ENCODE data around the gene KPNA4.

GRCh38 chr3:160574636-160575035 lies 9.3 kb upstream of the KPNA4 start:
- TF ChIP-seq CTCF (IDR thresholded peaks at IDR 0.05) (no peak), POLR2A (IDR thresholded peaks at IDR 0.05) (no peak)
